Iris pigment epithelial cell (primary cell): ENCODE data around the gene SKP1.

Experiments
- DNase-seq: peaks from one replicate; pipeline ENCODE4 v3.0.0-alpha.2; 2011; ENCODE audit warnings: low read depth

SKP1 gene

DNA sequence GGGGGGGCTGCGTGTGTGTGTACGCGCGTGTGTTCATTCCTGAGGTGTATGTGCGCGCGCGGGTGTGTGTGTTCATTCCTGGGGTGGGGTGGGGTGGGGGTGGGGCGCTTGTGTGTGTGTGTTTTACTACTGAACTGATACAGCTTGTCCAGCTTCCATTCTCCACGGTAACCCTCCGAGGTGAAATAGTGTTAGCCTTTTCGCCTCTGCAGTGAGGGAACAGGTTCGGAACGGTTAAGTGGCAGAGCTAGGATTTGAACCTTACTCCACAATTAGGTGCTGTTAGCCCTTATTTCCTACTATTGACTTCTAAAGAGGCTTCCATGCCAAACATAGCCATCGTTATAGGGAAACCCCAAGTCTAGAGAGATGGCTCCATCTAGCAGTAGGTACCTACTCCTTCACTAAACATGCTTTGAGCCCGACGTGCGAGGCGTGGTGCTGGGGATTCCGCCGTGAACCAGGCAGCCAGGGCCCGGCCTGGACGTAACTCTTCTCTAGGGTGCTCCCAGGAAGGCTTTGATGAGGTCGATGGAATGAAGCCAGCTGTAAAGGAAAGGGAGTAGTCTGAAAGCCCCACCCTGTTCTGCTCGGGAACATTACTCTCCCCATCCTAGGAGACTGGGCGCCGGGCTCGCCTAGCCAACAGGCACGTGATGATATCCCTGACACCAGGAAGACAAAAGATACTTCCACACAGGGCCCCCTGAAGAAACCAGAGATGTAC is 782 bp upstream of the SKP1 start:
- DNase-seq, result peak; percentile 14

- DNase-seq, result peak; percentile 35
Measured at GRCh38 chr5:134175921-134176510, 734 bp downstream of the SKP1 start.

DNA sequence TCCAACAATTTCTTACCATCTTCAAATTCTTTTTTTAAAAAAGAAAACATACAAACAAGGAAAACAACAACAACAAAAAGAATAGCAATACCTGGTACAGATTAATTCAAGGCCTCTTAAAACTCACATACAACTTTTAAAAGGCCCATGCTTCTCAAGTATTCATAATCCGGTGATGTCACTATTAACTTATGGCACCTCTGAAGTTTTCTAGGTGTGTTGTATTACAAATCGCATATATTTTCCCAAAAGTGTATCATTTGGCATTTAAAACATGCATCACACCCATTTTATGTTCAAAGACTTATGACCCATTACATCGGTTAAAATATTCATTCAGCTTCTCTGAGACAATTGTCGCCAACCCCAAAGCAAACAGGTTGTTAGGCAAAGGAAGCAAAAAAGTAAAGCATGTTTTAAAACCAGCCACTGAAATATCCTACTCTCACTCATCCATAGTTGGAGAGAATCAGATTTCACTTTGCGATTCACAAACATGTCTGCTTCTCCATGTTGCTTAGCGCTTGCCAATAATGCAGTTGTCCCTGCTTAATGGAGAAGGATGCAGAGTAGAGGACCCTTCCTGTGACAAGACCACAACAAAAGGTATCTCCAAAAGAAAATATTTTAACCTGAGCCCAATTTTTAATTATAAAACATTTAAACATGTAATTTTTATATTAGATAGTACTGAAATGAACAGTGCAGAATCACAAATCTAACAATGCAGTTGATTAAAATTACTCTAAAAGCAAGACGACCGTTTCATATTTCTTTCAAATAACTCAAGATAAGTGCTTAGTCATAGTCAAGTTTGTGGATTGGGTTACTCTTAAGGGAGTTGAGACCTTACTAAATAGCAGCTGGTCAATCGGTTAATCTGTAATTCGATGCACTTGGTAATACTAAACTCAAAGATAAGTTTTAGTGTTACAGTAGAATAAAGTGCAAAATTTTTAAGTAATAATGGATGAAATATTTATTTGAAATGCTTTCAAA is 1.6 kb downstream of the SKP1 start:
- DNase-seq, result peak; percentile 70

DNA sequence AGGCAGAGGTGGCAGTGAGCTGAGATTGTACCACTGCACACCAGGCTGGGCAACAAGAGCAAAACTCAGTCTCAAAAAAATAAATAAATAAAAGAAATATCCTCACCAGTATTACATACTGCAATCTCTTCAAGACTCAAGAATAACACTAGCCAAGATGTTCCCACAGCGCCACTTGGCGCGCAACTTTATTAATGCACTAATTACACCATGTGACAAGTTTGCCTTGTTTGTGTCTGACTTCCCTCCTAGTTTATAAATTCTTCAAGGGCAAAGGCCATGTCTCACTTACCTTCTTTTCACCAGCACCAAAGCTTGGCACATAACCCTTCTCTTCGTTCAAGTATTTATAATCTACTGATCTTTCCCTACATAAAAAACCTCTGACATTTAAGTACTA is 4.8 kb downstream of the SKP1 start:
- DNase-seq, result no peak

DNA sequence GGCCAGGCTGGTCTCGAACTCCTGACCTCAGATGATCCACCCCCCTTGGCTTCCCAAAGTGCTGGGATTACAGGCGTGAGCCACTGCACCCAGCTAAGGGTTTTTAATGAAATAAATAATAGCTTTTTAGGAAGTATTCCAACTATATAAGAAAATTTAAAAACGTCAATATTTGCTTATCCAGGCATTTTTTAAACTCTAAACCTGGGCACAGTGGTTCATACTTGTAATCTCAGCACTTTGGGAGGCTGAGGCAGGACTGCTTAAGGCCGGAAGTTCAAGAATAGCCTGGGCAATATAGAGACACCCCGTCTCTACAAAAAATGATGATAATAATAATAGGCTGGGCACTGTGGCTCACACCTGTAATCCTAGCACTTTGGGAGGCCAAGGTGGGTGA is 14.2 kb downstream of the SKP1 start:
- no peak for DNase-seq

- DNase-seq, result no peak
Measured at GRCh38 chr5:134161513-134162395, 15.0 kb downstream of the SKP1 start.

DNA sequence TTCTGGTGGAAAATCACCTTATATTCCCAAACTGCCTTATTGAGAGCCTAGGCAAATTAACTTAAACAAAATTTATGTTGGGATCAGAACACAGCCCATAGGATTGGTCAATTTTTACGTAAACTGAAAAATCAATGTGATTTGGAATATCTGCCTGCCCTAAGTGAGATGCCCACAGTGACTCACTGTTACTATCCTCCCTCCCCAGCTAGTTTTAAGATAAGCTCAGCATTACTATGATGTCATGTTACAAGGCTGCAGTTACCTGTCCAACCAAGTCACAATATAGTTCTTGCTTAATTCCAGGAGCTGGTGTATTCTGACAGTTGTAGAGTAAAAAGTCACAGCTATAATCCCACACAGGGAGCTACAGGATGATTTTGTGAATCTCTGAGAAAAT is 23.1 kb downstream of the SKP1 start:
- DNase-seq, result peak; percentile 36

GRCh38 chr5:134153241-134153640 is 23.5 kb downstream of the SKP1 start:
- no peak for DNase-seq

DNA sequence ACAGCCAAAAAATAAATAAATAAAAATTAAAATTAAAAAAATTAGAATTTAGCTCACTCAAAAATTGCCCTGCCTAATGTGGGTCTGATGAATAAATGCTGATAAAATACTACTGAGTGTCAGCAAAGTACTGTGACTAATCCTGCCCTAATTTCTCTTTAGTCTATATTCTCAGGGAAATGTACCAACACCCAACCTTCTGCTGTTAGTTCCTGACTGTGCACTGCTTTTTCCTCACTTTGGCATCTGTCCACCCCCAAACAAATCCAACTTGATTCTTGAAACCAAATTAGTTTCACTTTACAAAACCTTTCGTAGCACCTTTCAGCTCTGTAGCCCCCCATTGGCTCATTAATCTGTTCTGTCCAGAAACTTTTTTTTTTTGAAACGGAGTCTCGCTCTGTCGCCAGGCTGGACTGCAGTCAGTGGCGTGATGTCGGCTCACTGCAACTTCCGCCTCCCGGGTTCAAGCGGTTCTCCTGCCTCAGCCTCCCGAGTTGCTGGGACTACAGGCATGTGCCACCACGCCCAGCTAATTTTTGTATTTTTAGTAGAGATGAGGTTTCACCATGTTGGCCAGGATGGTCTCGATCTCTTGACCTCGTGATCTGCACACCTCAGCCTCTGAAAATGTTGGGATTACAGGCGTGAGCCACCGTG is 24.4 kb downstream of the SKP1 start:
- DNase-seq, result peak; percentile 25

GRCh38 chr5:134151723-134152122 is 25.0 kb downstream of the SKP1 start:
- peak; percentile 57 for DNase-seq

GRCh38 chr5:134149571-134150303 is 27.0 kb downstream of the SKP1 start:
- no peak for DNase-seq

GRCh38 chr5:134148986-134149539 is 27.7 kb downstream of the SKP1 start:
- no peak for DNase-seq

DNA sequence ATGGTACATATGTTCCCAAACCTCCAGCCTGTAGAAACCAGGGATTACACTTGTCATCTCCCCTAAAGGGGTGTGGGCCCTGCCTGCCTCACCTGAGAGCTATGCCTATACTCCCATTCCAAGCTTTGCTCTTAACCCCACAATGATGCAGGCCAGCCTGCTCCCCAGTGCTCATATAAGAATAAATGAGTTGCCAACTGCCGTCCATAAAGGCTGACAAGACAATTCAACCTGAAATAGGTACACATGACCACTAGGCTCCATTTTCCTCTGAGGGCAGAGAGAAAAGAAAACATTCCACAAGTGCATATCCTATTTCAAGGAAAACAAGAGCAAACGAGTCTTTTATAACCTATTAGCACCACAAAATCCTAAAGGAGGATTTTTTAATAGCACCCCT is 28.4 kb downstream of the SKP1 start:
- no peak for DNase-seq

DNA sequence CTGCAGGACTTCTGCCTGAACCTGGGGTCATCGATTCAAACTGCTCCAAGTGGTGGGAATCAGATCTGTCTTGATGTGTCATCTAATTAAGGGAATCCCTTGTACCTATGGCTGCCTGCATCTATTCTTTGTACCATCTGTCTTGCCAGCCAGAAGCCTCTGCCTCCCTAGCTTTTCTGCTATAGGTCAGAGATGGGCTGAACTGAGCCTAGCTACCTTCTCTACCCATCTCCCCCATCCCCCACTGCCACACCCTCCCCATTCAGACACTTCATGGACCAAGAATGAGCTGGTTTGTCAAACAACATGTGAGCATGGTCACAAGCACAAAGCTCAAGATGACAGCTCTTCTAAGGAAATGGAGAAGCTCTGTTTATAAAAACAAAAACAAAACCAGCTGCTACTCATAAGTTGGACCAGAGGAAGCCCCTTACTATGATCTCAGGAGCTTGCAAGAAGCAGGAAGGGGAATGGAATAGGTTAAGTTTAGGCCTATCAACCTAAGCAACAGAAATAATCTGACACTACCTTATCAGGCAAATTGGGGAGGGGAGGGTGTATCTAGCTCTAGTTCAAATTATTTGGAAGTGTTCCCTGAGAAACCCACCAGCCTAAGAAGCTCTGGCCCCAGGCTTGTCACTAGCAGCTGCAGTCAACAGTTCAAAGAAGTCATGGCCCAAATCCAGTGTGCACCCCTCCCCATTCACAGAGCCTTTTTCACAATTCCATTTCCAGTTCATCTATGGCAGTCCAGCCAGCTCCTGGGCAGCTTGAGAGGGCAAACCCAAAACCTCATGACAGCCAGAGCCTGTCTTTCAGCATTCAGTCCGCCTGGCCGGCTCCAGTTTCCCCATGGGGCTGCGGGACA is 29.9 kb downstream of the SKP1 start:
- DNase-seq, result no peak

DNA sequence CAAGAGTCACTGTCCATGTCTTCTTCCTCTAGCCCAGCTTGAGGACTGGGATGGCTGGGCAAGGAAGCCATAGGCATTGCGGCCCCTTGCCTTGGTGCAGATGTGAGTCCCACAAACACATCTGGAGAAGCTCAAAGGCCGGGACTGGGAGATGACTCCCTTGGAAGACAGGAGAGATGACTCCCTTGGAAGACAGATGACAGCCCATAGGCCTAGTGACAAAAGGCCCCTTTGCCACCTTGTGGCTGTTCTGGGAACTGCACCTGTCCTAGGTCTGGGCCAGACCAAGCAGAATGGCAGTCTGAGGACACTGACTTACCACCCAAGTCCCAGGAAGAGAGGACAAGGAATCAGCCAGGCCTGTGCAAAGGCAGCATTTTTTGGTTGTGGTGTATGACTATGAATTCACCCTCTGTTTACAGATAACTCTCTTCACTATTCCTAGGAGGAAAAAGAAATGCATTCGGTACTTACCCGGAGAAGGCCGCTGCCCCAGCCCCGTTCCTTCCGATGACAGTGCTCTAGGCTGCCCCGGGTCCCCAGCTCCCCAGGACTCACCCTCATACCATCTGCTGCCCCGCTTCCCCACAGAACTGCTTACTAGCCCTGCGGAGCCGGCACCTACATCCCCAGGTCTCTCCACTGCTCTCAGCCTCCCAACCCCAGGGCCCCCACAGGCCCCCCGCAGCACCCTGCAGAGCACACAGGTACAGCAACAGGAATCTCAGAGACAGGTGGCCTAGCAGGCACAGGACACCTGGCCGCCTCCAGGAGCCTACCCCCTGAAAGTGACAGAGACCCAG is 30.8 kb downstream of the SKP1 start:
- DNase-seq, result peak; percentile 57

DNA sequence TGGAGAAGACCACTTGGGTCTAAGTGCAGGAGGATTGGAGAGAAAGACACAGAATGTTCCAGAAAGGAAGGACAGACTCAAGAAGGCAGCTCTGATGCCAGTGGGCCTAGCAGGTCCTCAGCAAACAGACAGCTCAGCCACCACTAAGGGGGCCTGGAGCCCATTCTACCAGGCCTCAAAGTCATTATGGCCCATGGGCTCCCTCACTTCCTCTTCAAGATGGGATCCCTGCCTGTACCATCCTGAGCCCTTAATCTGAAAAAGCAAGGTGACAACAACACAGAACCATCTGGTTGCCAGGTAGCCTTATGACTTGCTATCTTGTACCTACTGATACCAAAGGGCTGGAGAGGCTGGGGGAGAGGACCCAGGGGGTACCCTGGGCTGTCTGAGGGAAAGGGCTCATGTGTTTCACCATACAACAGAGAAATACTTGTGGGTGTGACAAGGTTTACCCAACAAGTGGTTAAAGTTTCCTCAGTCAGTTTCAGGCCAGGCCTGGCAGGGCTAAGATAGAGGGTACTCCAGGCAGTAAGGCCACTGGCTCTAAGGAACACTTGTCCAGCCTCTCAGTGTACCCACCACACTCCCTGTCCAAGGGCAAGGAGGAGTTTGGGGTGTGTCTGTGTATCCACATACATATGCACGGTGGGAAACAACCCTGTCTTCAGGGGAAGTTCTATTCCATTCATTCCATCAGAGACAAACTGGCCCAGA is 31.6 kb downstream of the SKP1 start:
- no peak for DNase-seq
